ENCODE results near the gene LDB3. TPM values are rescaled to one million over a fixed set of nuclear protein-coding genes. Genes with fewer than 3 reads are reported as not detected.

Gene LDB3
- total and polyA plus RNA-seq, 2 of the 8 experiments (the other 6 are each of a cell fraction or from before 2014, with no cell fraction given): 0.20 to 0.43 TPM

- Histone ChIP-seq H3K79me1 (ENCODE audit: low read depth, low read length) (no peaks in the 10 kb centered on the region), H2BK12ac (ENCODE audit: low read depth, low read length) (no peak overlapping the region), H4K20me1 (replicated peaks in 1 of 2; ENCODE audit: control insufficient read depth in 1 of 2, insufficient read depth in 2 of 2, low read length in 2 of 2) (no peaks in the 10 kb centered on the region), H2BK15ac (ENCODE audit: low read length) (no peak overlapping the region), H3K4me3 (ENCODE audit: extremely low read depth in 1 of 4, insufficient read depth in 2 of 4, low read depth in 3 of 4, low read length in 4 of 4) (no peak overlapping the region), H3K4me2 (ENCODE audit: insufficient read depth in 1 of 2, low read depth in 2 of 2, low read length in 2 of 2) (no peak overlapping the region), H3K23ac (ENCODE audit: insufficient read length) (no peak overlapping the region), H3K4me1 (replicated peaks in 1 of 4; ENCODE audit: control insufficient read depth in 3 of 4, insufficient read depth in 4 of 4, low read length in 3 of 4) (no peaks in the 10 kb centered on the region; a peak in 1 of 7 replicates), H4K8ac (ENCODE audit: extremely low read depth, insufficient read depth, low read length) (no peak overlapping the region), H2AFZ (ENCODE audit: low read length) (no peak overlapping the region), H2AK5ac (ENCODE audit: low read depth, low read length) (no peak overlapping the region), H3K14ac (ENCODE audit: insufficient read length) (no peak overlapping the region), H4K91ac (replicated peaks; ENCODE audit: insufficient read length, low read length) (no peak overlapping the region), H3K18ac (ENCODE audit: extremely low read depth, low read length) (no peak overlapping the region), H2BK120ac (replicated peaks; ENCODE audit: low read depth, low read length) (no peak overlapping the region), H3K36me3 (ENCODE audit: control insufficient read depth in 2 of 4, insufficient read depth in 4 of 4, low read length in 3 of 4) (no peaks in the 10 kb centered on the region), H3K56ac (replicated peaks; ENCODE audit: insufficient read length, low read depth, low read length) (no peak overlapping the region), H2BK20ac (ENCODE audit: low read length) (no peak overlapping the region), H2BK5ac (ENCODE audit: low read depth, low read length) (no peak overlapping the region), H3K9ac (replicated peaks in 1 of 4; ENCODE audit: extremely low read depth in 1 of 4, low read depth in 3 of 4, low read length in 3 of 4) (no peak overlapping the region), H3K27me3 (replicated peaks in 1 of 4; ENCODE audit: control insufficient read depth in 3 of 4, extremely low read depth in 1 of 4, insufficient read depth in 3 of 4, low read length in 3 of 4) (0 out of 7 replicates have a peak, but pooled peaks cover 0 to 2% (median 0%) of the 10 kb centered on the region in 4 experiments), H3K23me2 (ENCODE audit: low read depth, low read length) (no peaks in the 10 kb centered on the region), H3K4ac (replicated peaks; ENCODE audit: insufficient read length, low read depth, low read length) (no peak overlapping the region), H4K5ac (ENCODE audit: insufficient read length, low read depth, low read length) (no peak overlapping the region), H3K9me3 (ENCODE audit: insufficient read depth in 2 of 2, low read depth in 1 of 2, low read length in 1 of 2) (no peaks in the 10 kb centered on the region), H3K79me2 (ENCODE audit: control insufficient read depth in 1 of 2, insufficient read depth in 2 of 2, low read length in 2 of 2) (no peaks in the 10 kb centered on the region), H3K27ac (ENCODE audit: low read depth, low read length) (no peak overlapping the region)
- FAIRE-seq: no peak
- peak in 1 of 2 experiments; percentile 38 for DNase-seq (ENCODE audit: low read depth in 1 of 2, low spot score in 2 of 2)
- POLR2A ChIA-PET (ENCODE audit: partially characterized antibody): no interaction called here
- WGBS, 2 experiments (ENCODE audit: extremely low coverage in 1 of 2, insufficient coverage in 1 of 2, insufficient read length in 1 of 2, insufficient replicate concordance in 2 of 2, low coverage in 1 of 2, low lambda C conversion rate in 2 of 2, missing lambda C conversion rate in 1 of 2): 82% methylated on average over 6 of the region's 6 CpGs; no CpG with 5 or more reads in 1 of the 2 experiments
- CTCF ChIA-PET (ENCODE audit: partially characterized antibody): interaction anchor here (0.9 to 6.3 kb wide), 4 partner anchors 13 to 323 kb away, joined by 3 to 57 read pairs (median 3); no protein-coding TSS in a partner anchor
- TF ChIP-seq CHD2 (IDR thresholded peaks at IDR 0.05; ENCODE audit: low read length) (no peak), SAP30 (IDR thresholded peaks at IDR 0.05; ENCODE audit: insufficient read depth, insufficient replicate concordance, low read length) (no peak), KDM5A (IDR thresholded peaks at IDR 0.05; ENCODE audit: low read length) (no peak), SP2 (IDR thresholded peaks at IDR 0.05; ENCODE audit: low read length) (no peak), E2F6 (IDR thresholded peaks at IDR 0.05) (no peak), BRCA1 (IDR thresholded peaks at IDR 0.05; ENCODE audit: low read depth, low read length) (no peak), USF2 (IDR thresholded peaks at IDR 0.05; ENCODE audit: low read length) (no peak), FOSL1 (IDR thresholded peaks at IDR 0.05; ENCODE audit: insufficient read depth, low read depth, low read length) (no peak), TAF1 (IDR thresholded peaks at IDR 0.05; ENCODE audit: low read depth, low read length) (no peak), SIN3A (conservative IDR thresholded peaks at IDR 0.05 in 1 of 2, IDR thresholded peaks at IDR 0.05 in 1 of 2; ENCODE audit: low read depth in 1 of 2, low read length in 2 of 2) (no peak), CEBPB (IDR thresholded peaks at IDR 0.05; ENCODE audit: low read depth, low read length) (no peak), RXRA (IDR thresholded peaks at IDR 0.05; ENCODE audit: insufficient read depth, low read depth, low read length) (no peak), JUN (IDR thresholded peaks at IDR 0.05; ENCODE audit: low read depth, low read length) (no peak)
Measured at GRCh38 chr10:86646933-86647332, 21.4 kb upstream of the LDB3 start.

Measured in H1 (cell line).